Measurements from ENCODE around the gene CCDC198. TPM values are rescaled to one million over a fixed set of nuclear protein-coding genes. Genes with fewer than 3 reads are reported as not detected.
A peak's percentile ranks its signal among the peaks of the same experiment; 100 is the strongest.

CCDC198 gene
- total RNA-seq, 1 donor from 2014 or later, result not detected

GRCh38 chr14:57492859-57493258, 798 bp downstream of the CCDC198 start:
- H3K27me3 ChIP-seq (ENCODE audit: control insufficient read depth, insufficient read depth, low read length), result peaks cover 4% of the 10 kb centered on the region
- TF ChIP-seq CTCF (IDR thresholded peaks at IDR 0.05; ENCODE audit: insufficient read depth, low read length, severe bottlenecking), result no peak
- no peak overlapping the region for H3K4me3 ChIP-seq (ENCODE audit: low read depth, low read length)
- no peaks in the 10 kb centered on the region for H3K36me3 ChIP-seq (ENCODE audit: control insufficient read depth, insufficient read depth, low read length)
- DNase-seq (ENCODE audit: low read depth) (peak; percentile 54), FAIRE-seq (no peak)

GRCh38 chr14:57491640-57492039, 2.0 kb downstream of the CCDC198 start:
- no peak for FAIRE-seq
- peaks cover 3% of the 10 kb centered on the region for H3K27me3 ChIP-seq (ENCODE audit: control insufficient read depth, insufficient read depth, low read length)
- TF ChIP-seq CTCF (IDR thresholded peaks at IDR 0.05; ENCODE audit: insufficient read depth, low read length, severe bottlenecking), result no peak
- no peak overlapping the region for H3K4me3 ChIP-seq (ENCODE audit: low read depth, low read length)
- no peak for DNase-seq (ENCODE audit: low read depth)
- H3K36me3 ChIP-seq (ENCODE audit: control insufficient read depth, insufficient read depth, low read length), result no peaks in the 10 kb centered on the region

DNA sequence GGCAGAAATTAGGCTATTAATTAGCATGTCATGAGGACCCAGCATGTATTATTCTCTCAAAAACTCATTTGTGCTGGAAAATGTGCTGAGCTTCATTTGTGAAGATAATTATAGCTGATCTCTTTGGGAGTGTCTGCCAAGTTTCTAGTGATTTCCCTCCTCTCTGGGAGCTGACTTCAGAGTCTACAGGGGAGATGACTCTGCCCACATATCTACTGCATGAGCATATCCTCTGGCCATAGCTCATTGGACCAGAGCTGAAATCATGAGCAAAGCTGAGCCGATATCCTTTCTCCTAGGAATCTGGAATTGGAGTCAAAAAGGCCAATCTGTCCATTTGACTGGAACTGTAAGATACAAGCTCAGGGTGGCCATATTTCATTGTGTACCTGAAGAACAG, 5.9 kb downstream of the CCDC198 start:
- FAIRE-seq (no peak), DNase-seq (ENCODE audit: low read depth) (no peak)
- no peak for TF ChIP-seq CTCF (IDR thresholded peaks at IDR 0.05; ENCODE audit: insufficient read depth, low read length, severe bottlenecking)
- Histone ChIP-seq H3K36me3 (ENCODE audit: control insufficient read depth, insufficient read depth, low read length) (no peaks in the 10 kb centered on the region), H3K4me3 (ENCODE audit: low read depth, low read length) (no peak overlapping the region), H3K27me3 (ENCODE audit: control insufficient read depth, insufficient read depth, low read length) (peaks cover 5% of the 10 kb centered on the region)

DNA sequence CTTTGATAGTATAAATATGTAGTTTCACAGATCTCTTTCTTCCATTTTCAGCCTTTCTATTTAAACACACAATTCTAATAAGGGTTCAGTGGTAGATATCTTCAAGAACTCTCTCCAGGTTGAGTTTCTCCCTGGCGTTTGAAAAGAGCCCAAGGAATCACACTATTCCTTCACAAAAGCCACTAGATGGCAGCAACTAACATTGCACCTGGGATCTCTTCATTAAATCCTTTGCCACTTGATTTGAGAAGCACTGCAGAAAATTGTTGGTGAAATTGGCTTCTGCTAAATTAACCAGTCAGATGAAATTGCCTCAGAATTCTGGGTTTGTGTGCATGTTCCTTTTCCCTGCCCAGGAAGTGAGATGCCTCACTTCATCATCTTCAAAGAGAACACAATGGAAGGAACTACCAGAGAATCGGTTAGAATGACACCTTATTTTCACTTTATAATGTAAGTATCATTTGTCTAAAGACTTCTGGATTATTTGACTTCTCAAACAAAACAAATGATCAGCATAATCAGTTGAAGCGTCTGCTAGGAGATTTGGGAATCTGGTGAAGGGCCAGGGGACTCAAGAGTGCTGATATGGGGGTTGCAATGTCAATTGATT, 6.8 kb downstream of the CCDC198 start:
- peaks cover 5% of the 10 kb centered on the region for H3K27me3 ChIP-seq (ENCODE audit: control insufficient read depth, insufficient read depth, low read length)
- H3K4me3 ChIP-seq (ENCODE audit: low read depth, low read length), result no peak overlapping the region
- DNase-seq (ENCODE audit: low read depth) (peak; percentile 51), FAIRE-seq (peak; percentile 13)
- TF ChIP-seq CTCF (IDR thresholded peaks at IDR 0.05; ENCODE audit: insufficient read depth, low read length, severe bottlenecking), result peak; percentile 67
- H3K36me3 ChIP-seq (ENCODE audit: control insufficient read depth, insufficient read depth, low read length), result no peaks in the 10 kb centered on the region

GRCh38 chr14:57485635-57486034, 8.0 kb downstream of the CCDC198 start:
- Histone ChIP-seq H3K4me3 (ENCODE audit: low read depth, low read length) (no peak overlapping the region), H3K36me3 (ENCODE audit: control insufficient read depth, insufficient read depth, low read length) (no peaks in the 10 kb centered on the region), H3K27me3 (ENCODE audit: control insufficient read depth, insufficient read depth, low read length) (peaks cover 5% of the 10 kb centered on the region)
- TF ChIP-seq CTCF (IDR thresholded peaks at IDR 0.05; ENCODE audit: insufficient read depth, low read length, severe bottlenecking), result no peak
- no peak for DNase-seq (ENCODE audit: low read depth)
- no peak for FAIRE-seq

DNA sequence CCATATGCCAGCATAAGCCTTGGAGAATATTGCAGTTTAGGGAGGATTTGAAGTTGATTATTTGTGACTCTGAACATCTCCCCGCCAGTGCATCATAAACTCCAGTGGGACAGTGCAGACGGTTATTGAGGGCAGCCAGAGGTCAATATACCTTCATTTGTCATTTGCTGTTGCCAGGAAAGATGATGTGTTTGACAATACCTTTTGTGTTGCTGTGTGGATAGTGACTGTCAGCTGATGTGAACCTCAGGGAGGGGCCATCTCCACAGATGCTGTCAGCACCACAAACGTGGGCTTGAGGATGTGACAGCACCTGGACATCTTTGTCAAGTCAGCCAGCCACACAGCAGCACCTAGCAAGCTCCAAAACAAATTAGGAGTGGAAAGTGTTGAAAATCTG, 11.5 kb downstream of the CCDC198 start:
- Histone ChIP-seq H3K27me3 (ENCODE audit: control insufficient read depth, insufficient read depth, low read length) (peaks cover 3% of the 10 kb centered on the region), H3K4me3 (ENCODE audit: low read depth, low read length) (no peak overlapping the region), H3K36me3 (ENCODE audit: control insufficient read depth, insufficient read depth, low read length) (no peaks in the 10 kb centered on the region)
- no peak for TF ChIP-seq CTCF (IDR thresholded peaks at IDR 0.05; ENCODE audit: insufficient read depth, low read length, severe bottlenecking)
- no peak for DNase-seq (ENCODE audit: low read depth)
- no peak for FAIRE-seq
